Erythroblast (primary cell): ENCODE data around the gene PPFIA4.

Source experiments
- DNase-seq, 2 experiments: peaks; one replicate each; lab custom pipeline; 2025; lab: John Stamatoyannopoulos, UW
- GATA1 ChIP-seq: IDR thresholded peaks from 2 replicates; pipeline ENCODE4 v1.6.1; 2011; ENCODE audit warnings: low read depth, mild to moderate bottlenecking, control low read depth, low read length, moderate library complexity
- POLR2A ChIP-seq: IDR thresholded peaks from 2 replicates; pipeline ENCODE4 v1.6.1; 2011; ENCODE audit warnings: mild to moderate bottlenecking, low read length

The PPFIA4 gene

DNA sequence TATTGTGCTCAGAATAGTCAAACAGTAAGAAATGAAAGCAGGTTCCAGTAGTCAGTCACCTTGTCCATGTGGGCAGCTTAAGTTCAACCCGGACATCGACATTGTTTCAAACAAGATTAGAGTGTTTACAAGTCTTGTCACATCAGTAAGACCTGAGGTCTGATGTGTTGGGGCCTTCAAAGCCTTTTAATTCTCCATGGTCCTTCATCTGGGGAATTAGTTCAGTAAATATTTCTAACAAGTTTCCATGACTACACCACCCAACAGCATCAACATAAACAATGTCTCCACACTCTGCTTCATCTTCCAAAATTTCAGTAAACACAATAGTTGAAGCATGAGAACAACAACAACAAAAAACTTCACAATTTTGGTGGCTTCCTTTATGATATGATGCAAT lies 86.2 kb downstream of the PPFIA4 start:
- DNase-seq, result no peak
- TF ChIP-seq POLR2A (no peak), GATA1 (no peak)

DNA sequence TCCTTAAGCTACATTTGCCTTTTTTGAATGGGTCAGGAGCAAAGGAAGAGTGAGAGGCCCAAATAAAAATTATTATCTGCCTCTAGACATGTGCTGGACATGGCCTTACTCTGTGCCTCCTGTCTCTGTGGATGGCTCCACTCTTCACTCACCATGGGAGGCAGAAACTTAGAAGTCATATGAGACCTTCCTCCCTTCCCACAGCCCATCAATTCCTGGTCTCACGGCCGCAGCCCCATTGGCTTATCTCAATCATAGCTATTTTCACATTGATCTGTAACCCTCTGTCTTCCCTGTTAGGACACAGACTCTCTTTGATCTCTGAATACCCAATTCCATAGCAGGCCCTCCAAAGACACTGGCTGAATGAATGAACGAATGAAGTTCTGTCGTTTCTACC lies 87.0 kb downstream of the PPFIA4 start:
- TF ChIP-seq GATA1 (no peak), POLR2A (no peak)
- DNase-seq, result no peak

DNA sequence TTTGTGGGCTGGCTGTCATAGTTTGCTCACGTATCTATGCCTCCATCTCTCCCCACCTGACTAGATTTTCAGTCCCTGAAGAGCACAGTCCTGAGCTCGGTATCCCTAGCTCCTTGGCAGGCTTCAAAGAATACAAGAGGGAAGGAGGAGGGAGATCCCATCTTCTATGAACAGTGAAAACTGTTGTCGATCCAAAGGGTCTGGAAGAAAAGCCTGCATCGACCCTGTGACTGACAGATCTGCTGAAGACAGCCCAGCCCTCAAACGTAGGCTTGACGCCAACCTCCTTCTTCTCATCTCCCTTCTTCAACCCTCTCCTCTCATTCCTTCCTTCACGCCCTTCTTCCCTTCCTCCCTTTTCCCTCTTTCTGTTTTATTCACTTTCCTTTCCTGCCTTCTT lies 87.9 kb downstream of the PPFIA4 start:
- TF ChIP-seq POLR2A (no peak), GATA1 (no peak)
- DNase-seq, result no peak

DNA sequence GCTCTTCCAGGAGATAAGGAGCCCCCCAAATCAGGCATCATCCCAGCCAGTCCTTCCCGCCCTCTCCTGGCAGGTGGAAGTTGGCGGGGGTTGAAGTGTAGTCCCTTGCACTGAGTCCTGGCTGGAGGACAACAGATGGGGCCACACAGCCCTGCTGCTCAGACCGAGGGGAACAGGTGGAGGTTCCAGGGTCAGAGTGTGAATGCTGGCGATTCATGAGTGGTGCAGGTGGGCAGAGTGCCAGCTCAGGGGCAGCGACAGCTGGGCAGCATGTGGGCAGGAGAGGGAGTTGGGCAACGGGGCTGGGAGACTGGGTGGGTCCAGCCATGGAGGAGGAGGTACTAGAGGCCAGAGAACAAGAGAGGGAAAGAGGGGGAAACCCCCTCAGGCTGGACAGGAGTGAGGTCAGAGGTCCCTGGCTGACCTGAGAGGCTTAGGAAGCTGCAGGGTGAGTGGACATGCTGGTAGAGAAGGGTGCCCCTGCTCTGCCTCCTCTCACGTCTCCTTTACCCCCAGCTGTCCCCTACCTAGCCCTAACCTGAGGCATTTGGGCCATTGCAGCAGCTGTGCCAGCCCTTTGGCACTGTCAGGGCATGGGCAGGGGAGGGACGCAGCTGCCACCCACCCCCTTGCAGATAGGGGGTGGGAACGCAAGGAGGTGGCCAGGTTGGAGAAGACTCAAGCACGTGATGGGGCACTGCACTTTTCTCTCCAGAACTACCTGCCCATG lies 90.0 kb downstream of the PPFIA4 start:
- no peak for DNase-seq

DNA sequence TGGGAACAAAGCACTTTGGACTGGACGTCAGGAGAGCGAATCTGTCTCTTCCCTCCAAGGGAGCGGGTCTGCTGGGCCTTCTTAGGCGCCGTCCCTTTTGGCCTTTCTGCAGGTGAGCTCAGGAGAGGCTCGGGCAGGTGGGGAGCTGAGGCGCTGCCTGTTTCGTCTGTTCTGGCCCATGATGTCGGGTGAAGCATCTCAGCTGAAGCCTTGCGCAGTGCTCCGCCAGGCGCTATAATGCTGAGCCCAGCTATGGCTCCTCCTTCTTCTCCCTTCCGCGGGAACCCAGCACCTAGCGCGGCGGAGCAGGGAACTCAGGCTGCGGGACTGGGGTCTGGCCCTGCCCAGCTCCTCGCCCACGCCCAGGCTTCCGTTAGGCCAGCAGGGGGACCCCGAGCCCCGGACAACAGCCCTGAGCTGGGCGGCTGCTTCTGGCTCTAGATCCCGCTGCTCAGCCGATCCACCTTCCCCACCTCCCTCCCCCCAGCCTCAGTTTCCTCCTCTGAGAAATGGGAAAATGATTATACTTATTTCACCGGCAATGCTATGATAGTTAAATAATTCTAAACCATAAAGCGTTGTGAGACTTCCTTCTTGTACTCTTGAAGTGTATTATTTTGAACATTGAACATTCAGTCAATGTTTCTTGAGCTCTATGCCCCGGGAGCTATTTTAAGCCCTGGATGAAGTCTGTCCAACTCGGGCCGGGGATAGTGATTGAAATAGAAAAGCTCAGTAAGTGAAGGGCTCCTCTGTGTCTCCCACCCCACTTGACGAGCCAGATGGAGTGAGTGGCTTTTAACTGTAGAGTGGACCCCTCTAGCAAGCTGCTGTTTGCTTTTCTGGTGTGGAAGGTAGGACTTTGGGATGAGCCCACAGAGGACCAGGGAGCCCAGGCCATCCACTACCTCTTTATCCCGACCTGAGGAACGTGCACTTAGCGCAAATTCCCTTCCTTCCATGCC lies 91.6 kb downstream of the PPFIA4 start:
- DNase-seq, result peak; percentile 31 to 52
- no peak for TF ChIP-seq POLR2A
- TF ChIP-seq GATA1, result no peak

More for the DNA sequence above, 90.0 kb downstream of the PPFIA4 start:
- TF ChIP-seq GATA1, result no peak
- TF ChIP-seq POLR2A, result no peak

DNA sequence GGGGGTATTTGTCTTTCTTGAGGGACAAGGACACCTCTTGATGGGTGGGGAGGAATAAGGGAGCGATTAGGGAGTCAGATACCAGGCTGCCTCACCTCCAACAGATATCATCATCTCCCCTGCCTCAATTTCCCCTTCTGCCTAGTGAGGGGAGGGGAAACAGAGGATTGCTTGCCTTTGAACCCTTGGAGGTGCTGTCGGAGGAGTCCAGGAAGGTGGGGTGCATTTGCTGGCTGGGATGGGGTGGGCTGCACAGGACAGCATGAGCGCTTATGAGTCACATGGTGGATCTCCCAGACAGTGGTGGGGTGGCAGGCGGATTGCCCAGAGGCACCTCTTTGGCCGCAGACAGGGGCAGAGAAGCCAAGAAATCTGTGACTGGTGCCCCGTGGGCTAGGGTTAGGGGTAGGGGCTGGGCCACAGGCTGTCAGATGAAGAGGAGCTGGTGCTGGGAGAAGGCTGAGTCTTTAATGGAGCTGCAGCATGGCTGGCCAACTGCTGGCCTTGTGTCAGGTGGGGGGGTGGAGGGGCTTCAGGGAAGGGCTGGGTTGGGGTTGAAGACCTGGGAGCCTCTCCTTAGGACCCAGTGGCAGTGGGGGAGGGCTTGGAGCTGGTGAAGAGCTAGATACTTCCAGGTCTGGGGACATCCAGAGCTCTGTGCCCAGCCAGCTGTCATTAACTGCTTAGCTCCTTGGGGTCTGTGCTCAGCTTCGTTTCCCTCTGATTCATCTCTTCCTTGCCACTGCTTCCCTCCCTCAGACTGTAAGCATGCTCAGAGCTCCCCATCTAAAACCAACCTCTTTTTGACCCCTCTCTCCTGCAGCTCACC lies 94.2 kb downstream of the PPFIA4 start:
- TF ChIP-seq POLR2A, result no peak
- no peak for TF ChIP-seq GATA1
- DNase-seq, result no peak

DNA sequence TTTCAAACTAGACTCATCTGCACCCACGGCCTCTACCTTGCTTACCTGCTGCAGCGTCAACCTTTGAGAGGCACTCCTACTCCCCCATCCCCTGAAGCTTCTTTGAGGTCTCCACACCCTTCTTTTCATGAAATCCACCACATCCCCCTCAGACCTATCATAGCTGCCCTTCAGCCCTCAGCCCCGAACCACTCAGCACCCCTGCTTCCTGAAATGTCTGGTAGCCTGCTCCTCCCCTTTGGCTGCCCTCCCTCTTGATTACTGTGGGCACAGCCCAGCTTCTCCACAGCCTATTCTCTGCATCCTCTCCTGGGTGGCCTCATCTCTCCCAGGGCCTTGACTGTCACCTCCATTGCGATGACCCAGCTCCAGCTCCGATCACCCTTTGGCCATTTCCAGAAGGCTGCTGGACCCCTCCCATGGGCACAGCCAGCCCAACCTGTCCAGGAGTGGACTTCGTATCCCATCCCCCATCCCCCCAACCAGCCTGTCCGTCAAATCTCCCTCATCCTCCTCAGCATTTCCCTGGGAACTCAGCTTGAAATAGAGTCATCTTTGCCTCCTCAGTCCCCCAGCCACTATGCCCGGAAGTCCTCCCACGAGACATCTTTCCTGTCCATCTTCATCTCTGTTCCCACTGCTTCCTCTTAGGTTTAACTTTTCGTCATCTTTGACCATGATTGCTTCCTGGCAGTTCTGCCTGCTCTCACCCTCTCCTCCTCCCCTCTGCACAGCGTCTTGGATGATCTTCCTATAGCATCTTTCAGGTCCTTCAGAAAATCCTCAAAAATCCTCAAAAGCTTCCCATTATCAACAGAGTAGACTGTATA lies 95.1 kb downstream of the PPFIA4 start:
- DNase-seq, result no peak

DNA sequence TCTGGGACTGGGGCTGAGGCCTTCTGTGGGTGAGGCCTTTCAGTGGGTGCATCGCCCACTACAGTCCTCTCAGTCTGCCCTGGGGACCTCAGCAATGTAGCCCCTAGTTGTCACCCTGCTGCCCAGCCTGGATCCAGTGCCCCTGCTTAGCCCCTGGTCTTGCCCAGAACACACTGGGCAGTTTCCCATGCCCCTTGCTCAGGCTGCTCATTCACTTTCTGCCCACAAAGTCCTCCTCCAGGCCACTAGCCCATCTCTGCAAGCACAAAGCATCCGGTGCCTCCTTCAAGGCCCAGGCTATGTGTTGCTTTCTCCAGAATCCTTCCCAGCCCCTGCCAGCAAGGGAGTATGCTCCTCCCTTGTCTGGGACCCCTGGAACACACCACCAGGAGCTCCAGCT lies 95.9 kb downstream of the PPFIA4 start:
- no peak for TF ChIP-seq GATA1
- no peak for TF ChIP-seq POLR2A
- DNase-seq, result no peak

More for the DNA sequence above, 95.1 kb downstream of the PPFIA4 start:
- no peak for TF ChIP-seq POLR2A
- no peak for TF ChIP-seq GATA1

DNA sequence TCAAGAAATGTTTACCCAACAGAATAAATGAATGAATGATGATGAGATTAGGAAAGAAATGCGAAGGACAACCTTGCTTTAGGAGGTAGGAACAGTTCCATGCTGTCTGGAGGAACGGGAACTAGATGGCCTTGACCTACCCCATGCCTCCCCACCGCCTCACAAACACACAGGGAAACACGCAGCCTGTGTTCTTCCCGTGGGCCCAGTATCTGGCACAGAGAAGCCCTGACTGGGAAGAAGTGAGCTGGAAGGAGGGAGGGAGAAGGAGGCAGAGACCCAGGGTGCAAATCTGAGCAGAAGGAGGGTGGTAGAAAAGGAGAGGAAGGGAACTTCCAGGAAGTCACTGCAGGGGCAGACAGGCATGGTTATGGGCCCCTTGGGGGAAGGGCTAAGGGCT lies 97.7 kb downstream of the PPFIA4 start:
- TF ChIP-seq GATA1, result no peak
- TF ChIP-seq POLR2A, result no peak
- no peak for DNase-seq

DNA sequence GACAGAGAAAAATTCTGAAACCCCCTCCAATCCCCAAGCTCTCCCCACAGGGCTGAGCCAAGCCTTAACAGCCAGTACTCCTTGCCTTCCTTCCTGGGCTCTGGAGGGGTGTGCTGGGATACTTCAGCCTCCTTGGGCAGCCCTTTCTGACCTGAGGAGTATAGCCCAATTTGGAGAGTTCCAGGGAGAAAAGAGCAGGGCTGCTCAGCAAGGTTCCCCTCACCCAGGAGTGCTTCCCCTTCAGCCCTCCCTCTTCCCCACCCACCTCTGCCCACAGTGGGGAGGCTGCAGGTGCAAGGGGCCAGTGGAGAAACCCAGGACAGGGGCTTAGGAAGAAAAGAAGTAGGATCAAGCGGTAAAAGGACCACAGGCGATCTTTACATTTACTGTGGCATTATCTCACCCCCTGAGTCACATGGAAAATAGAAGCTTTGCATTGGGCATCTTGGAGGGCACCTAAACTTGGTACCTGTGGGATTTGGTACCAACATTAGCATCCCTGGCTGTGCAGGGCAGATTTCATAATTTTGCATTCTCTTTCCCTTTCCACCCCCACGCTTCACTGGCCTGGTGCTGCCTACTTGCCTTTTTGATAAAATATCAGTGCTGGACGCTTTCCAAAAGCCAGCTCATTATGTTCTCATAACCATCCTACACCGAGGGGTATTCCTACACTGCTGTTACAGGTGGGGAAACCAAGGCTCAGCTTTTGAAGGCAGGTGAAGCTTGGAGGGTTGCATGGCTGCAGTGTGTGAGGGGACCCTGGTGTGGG lies 98.4 kb downstream of the PPFIA4 start:
- no peak for TF ChIP-seq GATA1
- TF ChIP-seq POLR2A, result no peak
- DNase-seq, result no peak

DNA sequence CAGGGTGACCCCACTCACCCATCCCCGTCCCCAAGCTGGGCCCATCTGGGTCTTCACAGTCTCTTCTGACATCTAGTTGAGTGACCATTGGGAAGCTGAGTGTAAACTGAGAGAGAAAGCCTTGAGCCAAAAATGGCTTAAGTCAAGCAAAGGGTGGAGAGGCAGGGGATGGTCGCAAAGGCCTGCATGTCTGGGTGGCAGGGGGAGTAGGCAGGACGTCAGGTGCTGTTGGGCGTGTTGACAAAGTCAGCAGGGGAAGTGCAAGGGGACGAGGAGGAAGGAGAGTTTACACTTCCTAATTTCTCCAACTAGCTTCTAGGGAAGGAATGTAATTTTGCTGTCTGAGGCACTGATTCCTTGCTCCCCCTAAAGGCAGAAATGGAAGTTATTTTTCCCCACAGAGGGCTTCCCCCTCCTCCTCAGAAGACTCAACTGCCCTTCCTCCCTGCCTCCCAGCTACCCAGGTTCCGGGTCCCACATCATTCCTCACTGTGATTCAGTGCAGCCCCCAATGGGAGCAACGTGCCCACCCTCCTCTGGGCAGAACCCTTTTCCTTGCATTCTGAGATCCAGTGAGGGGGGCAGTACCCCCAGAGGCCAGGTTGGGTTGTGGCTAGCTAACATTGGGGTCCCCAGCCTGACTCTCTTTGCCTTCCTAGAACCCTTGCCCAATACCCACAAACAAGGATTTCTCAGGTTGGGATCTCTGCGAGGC lies 100.0 kb downstream of the PPFIA4 start:
- no peak for TF ChIP-seq GATA1
- TF ChIP-seq POLR2A, result no peak
- no peak for DNase-seq
